ENCODE measurements around the gene SART1.

SART1 gene

DNA sequence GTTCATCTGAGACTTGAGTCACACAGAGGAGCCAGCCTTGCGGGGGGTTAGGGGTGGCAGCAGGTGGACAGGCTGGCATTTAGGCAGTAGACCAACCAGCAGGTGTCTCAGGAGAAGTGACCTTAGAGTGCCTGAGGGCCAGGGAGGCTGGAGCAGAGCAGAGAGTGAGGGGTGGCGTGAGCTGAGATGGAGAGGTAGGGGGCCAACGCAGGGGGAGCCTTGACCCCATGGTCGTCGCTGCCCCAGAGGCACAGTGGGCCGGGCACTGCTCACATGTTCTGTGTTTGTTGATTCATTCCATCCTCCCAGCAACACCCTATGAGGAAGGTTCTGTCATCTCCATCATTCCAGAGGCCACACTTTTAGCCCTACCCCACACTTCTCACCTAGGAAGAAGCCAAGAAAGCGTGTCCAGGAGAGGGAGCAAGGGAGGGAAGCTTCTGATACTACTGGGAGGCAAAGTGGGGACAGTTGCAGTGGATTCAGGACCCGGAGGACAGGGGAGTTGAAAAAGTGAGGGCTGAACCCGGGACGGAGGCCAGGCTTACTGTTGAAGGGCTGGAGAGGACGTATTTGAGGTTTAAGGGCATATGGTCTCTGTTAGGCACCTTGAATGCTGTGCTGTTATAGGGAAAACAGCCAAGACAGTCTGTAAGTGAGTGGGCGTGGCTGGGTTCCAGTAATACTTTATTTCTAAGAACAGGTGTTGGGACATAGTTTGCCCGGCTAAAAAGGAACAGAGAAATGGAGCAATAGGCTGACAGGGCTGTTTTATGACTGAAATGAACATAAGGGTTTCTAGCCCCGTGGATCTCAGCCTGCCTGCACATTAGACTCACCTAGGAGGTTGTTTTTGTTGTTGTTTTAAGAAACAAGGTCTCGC lies 7.3 kb downstream of the SART1 start:
- DNase-seq = no peak

DNA sequence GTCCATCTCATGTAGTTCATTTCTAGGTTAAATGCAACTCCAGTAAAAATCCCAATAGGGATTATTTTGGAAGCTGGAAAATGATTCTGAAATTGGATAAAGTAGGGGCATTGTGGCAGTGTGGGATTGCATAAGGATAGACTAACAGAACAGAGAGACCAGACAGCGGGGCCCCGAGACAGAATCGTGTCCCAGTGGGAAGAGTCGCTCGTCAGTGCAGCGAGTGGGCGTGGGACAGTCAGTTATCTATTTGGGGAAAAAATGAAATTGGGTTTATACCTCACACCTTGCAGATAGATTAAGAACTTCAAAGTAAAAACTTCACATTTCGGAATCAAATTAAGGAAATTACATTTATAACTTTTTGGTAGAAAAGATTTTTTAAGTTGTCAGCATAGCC lies 10.6 kb downstream of the SART1 start:
- DNase-seq = no peak

DNA sequence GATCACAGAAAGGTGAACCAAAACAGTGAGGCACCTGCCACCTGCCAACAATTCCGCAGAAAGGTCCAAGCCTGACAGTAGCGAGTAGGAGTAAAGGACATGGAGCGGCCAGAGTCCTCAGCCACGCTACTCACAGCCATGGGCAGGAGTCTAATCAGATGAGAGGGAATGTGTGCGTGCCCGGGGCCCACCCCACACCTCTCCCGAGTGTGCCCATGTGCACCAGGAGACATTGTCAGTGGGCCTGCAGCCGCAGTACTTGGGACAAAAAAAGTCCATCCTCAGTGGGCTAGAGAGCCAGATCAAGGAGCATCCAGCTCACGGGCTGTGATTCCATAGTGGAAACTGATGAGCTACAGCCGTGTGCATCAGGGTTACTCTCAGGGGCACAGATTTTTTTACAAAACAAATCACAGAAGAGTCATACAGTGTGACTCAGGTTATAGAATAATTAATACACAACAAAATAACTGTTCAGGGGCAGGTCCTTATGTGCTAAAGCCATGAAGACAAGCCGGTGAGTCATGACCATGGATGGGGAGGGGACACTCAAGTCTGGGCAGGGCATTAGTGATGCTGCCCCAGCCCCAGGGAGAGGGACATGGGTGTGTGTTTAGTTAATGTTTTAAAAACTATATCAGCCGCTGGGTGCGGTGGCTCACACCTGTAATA lies 12.0 kb downstream of the SART1 start:
- DNase-seq = no peak

DNA sequence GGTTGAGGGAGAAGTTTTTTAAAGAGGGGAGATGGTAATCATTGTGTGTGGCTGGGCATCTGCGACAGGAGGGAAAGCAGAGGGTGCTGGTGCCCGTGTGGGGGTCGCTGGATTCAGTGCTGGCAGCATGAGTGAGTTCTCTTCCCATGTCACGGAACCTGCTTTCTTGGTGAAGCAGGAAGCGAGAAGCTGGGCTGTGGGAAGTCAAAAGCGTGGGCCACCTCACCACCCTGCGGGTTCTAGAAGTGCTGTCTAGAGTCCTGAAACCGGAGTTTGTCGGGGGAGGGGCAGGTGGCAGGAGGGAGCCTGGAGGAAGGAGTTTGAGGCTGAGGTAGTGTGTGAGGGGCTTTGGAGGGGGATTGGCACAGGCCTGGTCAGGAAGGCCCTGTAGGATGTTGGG lies 14.2 kb downstream of the SART1 start:
- DNase-seq = no peak

DNA sequence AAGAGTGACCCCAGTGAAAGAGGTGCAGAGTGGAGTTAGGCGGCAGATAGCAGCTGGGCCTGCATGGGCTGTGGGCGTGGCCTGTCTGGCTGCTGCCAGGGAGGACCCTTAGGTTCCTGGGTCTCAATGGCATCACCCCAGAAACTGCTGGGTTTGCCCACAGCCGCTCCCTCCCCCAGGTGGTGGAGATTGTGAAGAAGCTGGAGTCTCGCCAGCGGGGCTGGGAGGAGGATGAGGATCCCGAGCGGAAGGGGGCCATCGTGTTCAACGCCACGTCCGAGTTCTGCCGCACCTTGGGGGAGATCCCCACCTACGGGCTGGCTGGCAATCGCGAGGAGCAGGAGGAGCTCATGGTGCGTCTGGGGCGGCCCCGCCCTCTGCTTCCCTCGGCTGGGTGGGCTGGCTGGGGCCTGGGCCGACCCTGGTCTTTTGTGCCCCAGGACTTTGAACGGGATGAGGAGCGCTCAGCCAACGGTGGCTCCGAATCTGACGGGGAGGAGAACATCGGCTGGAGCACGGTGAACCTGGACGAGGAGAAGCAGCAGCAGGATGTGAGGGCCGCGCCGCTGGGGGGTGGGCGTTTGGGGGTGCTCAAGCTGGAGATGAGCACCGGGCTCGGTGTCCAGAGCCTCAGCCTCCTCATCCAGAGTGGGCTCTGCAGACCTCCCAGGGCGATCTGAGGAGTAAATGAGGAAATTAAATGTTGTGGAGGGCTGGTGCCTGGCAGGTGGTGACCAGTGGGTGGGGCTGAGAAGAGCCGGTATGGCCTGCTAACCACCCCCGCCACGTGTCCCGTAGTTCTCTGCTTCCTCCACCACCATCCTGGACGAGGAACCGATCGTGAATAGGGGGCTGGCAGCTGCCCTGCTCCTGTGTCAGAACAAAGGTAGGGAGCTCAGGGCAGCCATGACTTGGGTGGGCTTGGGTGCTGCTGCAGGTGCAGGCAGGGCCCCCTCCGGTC lies 15.0 kb downstream of the SART1 start:
- no peak for DNase-seq

DNA sequence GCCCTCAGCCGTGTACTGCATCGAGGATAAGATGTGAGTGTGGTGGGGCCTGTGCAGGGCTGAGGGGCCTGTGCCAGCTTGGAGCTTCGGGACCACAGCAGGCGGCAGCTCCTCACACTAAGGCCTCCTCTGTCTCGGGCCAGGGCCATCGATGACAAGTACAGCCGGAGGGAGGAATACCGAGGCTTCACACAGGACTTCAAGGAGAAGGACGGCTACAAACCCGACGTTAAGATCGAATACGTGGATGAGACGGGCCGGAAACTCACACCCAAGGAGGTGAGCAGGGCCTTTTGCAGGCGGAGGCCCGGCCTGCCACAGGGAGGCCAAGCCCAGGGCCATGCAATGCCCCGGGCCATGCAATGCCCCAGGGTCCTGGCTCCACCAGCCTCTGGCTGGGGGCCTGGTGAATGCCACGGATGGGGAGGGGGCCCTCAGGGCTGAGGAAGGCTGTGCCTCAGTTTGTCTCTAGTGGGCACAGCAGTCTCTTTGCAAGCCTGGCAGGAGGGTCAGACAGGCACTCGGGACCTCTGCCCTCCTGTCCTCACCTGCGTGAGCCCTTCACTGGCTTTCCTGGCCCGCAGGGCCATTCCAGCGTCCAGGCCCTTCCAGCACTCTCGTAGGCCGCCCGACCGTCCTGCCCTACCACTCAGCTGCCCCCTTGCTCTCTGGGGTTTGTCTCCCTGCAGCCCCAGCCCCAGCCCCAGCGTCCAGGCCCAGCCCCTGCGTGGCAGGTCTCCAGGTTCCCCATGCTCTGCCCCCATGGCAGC lies 16.3 kb downstream of the SART1 start:
- no peak for DNase-seq

DNA sequence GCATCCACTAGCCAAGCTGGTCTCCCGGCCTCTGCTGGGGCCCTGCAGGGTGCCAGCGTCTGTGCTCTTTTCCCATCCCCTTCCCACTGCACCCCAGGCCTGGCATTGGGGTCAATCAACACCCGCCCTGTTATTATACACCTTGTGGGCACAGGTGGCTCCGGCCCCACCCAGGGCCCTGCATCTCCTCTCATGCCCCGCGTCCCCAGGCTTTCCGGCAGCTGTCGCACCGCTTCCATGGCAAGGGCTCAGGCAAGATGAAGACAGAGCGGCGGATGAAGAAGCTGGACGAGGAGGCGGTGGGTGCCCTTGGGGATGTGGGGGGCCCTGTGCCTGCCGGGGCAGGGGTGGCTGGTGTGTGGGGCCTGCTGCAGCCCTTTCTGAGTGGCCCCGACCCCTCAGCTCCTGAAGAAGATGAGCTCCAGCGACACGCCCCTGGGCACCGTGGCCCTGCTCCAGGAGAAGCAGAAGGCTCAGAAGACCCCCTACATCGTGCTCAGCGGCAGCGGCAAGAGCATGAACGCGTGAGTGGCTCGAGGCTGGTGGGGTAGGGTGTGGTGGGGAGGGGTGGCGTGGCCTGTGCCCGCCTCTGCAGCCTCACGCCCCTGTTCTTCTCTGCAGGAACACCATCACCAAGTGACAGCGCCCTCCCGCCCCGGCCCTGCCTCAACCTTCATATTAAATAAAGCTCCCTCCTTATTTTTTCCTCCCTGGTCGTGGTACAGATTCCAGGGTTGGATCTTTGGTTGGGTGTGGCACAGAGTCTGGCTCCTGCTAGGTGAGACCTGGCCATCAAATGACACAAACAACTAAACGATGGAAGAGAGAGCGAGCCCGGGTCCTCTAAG lies 17.1 kb downstream of the SART1 start:
- no peak for DNase-seq

DNA sequence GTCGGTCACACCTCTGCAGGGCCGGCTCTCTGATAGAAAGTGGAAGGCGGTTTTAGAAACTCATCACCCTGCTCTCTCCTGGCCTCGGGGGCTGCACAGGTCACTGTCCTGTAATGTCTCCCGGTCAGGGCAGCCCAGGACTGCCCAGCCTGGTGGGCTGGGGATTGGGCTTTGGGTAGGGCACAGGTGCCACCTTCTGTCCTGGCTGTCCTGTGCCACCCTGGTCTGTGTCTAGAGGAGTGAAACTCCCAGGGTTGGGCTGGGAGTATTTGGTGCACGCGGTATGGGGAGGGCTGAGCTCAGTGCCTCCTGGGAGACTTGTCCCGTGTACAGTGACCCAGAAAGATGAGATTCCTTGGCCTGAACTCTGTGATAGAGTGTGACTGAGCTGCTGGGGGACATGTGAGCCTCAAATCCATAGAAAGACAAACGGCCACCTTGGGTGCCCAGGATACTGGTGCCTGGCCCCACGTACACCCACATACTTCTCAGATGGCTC lies 17.8 kb downstream of the SART1 start:
- no peak for DNase-seq

DNA sequence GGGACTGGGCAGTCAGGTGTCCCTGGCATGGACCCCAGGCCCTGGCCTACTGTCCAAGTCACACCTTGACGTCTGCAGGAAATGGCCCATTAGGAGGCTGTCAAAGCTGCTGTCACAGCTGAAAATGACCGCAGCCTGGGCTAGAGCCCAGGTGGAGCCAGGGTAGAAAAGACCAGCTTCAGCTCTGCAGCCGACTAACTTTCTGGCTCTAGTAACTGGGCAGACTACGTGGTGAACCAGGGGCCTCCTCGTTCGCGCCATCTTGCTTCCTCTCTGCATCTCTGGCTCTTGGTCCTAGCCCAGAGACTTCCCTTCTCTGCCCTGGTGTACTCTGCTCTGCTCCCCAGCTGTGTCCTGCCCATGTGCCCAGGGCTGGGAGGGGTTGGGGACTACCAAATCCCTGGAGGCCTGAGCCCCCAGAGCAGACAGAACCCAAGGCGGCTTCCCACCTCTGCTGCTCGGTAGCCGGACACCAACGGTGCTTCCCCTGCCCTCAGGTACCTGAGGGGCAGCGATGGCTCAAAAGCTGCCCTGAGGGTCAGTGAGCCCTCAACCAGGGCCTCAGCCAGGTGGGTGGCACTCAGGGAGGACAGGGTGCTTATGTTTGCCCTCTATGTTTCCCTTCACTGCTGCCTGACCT lies 19.7 kb downstream of the SART1 start:
- DNase-seq = no peak

DNA sequence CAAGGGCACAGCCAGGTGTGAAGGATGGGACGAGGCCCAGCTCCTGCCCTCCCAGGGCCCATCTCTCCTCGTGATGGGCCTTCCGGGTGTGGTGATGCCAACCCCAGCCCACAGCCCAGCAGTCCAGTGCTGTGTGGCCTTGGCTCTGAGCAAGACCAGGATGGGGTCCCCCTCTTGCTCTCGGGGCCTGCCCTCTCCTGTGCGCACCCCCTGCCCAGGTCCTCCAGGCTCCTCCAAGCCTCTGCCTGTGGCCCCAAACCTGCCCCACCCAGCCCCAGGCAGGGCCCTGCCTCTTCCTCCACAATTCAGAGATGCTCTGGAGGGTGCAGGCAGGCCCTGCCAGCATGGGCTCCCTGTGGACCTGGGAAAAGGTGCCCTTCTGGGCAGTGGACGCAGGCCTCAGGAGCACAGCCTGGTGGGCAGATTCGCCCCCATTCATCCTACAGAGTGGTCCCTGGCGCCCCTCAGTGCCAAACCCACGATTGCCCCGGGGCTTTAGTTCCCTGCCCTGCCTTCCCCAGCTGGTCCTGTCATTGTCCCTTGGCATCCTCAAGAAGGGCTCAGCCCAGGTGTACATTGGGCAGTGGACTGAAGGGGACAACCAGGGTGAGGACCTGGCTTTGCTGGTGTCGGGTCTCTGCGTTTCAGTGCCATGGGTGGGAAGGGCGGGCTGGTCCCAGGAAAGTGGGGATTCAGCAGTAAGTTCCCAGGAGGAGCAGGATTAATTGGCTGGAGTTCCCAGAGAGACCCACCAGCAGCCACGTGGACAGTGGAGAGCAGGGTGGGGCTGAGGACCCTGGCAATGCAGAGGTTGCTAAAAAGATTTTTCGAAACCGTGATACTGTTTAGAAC lies 20.7 kb downstream of the SART1 start:
- no peak for DNase-seq

DNA sequence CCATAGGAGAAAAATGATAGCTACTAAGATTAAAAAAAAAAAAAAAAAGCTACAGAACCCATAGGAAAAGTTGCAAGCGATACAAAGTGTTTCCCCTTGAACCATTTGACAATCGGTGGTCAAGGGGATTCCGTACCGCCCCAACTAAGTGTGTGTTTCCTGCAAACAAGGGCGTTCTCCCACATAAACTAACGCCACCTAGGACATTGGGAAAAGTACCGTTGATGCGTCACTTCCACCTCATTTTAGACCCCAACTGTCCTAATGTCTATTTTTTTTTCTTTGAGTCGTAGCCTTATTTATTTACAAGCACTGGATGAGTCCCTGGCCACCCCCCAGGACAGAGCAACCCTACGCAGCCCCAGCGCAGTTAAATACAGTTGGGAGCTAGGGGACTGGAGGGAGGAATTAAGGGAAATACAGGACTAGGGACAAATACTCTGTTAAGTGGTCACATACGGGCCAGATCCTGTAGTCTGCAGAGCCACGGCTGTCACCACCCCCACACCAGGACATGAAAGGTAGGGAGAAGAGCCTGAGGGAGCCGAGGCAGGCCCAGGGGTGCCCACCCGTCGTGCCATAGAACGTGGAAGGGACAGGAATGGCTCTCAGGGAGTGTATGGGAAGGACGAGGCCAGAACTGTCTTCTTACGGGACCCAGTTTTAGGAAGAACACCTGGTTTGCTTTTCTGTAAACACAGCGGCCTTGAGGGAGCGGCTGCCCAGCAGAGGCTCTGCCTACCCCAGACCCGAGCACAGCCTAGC lies 21.5 kb downstream of the SART1 start:
- no peak for DNase-seq

DNA sequence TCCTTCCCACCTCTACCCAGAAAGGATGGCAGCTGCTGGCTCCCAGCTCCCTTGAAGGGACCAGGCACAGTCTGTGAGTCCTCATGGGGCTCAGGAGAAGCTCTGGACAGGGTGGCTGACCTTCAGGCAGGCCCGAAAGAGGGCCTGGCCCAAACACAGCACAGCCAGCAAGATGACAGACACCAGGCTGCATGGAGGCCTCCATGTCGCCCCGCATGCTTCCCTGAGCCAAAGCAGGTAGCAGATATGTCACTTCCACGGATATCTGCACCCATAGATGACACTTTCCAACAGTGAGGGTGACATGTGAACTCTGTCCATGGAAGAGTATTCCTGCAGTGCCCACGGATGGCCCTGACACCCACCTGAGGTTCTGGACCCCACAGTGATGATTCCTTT lies 22.1 kb downstream of the SART1 start:
- no peak for DNase-seq

DNA sequence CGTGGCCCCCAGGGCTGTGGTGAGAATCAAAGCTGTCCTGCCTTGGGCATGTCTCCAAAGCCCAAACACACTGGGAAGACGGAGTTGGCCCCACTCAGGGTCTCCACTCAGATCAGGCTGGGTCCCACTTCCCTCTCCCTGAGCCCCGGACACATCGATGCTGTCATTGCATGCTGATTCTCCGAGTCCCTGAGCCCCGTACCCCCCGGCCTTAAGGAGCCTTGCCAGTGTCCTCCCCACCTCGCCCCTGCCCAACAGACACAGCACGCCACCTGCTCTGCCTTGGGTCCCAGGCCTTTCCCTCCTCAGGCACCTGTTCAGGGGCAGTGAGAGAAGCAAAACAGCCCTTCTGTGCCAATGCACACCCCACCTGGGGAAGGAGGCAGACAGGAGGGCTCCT lies 25.8 kb downstream of the SART1 start:
- no peak for DNase-seq

DNA sequence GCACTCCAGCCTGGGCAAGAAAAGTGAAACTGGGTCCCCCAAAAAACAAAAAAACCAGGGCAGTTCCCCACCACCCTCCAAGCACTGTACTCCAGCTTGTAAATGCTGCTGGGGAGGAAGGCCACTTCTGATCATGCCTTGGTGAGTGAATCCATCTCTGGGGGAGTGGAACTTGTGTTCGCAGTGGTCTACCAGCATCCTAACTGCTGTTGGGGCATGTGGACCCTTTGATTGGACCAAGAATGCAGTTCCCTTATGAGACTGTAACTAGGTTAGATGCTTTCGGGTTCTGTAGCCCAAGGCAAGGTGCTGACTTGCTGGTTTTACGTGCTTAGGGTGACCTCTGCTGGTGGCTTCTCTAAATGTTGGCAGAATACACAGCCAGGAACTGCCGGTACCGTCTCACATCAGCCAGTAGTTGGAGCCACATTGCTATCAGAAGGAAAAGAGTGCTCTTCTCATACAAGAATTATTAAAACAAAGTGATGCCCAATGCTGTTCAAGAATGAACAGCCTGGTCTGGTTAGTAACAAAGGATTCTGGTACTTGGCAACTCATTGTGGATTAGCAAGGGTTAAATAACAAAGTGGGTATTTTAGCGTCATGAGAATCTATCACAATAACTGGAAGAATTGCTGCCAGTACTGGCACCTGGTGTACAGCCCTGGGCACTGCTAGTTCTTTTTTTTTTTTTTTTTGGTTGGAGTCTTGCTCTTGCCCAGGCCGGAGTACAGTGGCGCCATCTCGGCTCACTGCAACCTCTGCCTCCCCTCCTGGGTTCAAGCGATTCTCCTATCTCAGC lies 27.5 kb downstream of the SART1 start:
- peak; percentile 93 for DNase-seq

DNA sequence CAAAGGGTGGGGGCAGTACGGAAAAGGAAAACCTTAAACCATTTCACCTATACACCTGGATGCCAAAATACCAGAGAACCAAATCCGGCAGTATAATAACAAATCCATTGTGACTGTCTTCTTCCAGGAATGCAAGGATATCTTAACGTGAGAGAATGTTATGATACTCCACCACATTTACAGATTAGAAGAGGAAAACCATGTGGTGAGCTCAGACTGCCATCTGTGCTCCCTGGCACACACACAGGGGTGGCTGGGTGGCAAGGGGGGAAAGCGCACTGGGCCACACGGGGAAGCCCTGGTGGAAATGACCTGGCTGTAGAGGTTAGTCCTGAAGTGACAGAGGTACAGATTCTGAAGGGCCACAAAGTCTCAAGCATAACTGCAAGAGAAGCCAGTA lies 30.5 kb downstream of the SART1 start:
- no peak for DNase-seq

DNA sequence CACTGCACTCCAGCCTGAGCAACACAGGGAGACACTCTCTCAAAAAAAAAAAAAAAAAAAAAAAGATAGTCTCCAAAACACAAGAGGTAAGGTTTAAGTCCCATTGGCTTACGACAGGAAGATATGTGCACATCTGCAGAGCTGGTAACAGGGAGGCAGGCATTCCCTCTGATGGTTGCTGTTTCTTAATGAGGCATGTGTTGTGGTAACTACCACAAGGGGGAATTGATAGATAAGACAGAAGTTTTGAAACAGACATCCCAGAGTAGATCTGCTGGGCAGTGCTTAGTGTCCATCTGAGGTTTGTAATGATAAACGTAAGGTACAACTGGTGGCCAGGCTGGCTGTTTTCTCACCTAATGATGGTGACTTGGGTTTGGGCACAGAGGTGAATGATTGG lies 35.8 kb downstream of the SART1 start:
- no peak for DNase-seq

DNA sequence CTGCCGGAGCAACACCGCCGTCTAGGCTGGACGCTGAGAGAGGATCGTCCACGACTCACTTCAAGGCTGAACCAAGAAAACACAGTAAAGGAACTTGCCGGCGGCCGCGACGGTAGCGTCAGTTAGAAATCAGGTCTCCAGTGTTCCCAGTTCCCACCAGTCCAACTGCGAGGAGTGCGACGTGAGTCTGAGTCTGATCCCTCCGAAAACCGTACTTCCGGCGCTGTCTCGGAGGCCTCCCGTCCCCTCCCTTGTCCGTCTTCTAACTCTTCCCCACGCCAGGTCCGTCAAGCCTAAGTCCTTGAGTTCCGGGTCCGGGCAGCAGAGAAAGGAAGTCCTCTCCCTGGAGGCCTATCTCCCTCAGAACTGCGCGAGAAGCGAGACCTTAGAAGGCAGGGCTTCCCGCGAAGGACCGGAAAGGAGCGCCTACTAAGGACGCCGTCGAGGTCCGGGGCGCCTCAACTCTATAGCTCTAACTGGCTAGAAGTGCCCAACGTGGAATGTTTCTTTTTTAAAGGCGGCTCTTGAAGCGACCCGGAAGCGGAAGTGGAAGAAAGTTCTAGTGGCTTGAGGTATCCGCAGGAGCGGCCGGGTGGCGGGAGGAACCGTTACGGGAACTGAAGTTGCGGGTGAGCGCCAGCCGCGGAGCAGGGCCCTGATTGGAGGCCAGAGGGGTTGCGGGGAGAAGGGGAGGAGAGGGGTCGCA lies 40.6 kb downstream of the SART1 start, which contains the start of the genes BANF1 and EIF1AD:
Gene BANF1 (plus strand): TSS at position 562 of the 706 bp plus-strand sequence. CDS start 748 bp downstream, outside the sequence.
Gene EIF1AD (minus strand): TSS at position 216 of the 706 bp plus-strand sequence. CDS start 1,768 bp downstream, outside the sequence.
- DNase-seq = peak; percentile 96

All from activated CD8-positive, alpha-beta memory T cell treated with anti-CD3 and anti-CD28 coated beads for 24 hours (primary cell).